ENCODE measurements around the gene ADD3.

Gene ADD3

GRCh38 chr10:110160081-110160480 lies 152.3 kb downstream of the ADD3 start:
- no peak for DNase-seq

DNA sequence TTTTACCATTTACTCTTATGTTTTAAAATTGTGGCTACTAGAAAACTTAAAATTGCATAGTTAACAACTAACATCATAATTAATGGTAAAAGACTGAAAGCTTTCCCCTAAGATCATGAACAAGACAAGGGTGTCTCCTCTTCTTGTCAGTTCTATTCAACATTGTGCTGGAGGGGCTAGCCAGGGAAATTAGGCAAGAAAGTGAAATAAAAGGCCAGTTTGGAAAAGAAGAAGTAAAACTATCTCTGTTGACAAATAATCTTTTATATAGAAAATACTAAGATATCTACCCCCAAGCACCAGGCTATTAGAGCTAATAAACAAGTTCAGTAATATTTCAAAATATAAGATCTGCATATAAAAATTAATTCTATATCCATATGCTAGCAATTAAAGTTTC lies 152.7 kb downstream of the ADD3 start:
- no peak for DNase-seq

- no peak for DNase-seq
Measured at GRCh38 chr10:110162741-110163145, 155.0 kb downstream of the ADD3 start.

DNA sequence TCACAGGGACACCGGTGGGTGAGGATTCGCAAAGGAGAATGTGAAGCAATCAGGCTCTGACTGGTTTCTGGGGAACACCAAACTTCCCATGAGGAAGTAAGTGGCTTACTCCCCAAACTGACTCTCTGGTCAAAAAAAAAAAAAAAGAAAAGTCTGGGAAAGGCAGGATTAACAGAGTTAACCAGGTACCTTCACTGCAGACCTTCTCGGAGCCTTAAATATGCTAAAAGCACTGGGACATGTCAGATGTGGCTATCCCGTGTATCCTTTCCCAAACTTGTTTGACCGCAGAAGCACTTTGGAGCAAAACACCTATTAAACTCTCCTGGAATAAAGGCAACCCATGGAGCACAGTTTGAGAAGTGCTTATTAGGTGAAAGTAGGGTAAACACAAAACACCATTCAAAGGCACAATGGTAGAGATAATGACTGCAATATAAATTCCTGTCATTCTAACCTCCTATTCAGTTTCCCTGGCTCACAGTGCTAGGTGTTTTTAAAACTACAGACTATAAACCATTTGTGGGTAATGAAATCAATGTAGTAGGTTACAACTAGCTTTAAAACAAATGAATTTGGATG lies 155.5 kb downstream of the ADD3 start:
- no peak for DNase-seq

- DNase-seq: no peak
Measured at GRCh38 chr10:110163841-110164240, 156.1 kb downstream of the ADD3 start.

DNA sequence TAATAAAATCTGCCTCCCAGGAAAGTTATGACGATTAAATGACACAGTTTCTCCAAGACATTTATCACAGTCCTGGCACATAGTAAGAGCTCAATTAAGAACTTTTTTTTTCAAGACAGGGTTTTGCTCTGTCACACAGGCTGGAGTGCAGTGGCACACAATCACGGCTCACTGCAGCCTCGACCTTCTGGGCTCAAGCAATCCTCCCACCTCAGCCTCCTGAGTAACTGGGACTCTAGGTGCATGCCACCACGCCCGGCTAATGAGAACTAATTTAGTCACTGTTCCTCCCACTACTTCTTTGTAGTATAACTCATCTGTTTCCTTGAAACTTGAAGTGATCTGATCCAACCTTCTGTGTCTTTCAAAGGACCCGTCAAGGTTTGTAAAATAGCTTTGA lies 157.5 kb downstream of the ADD3 start:
- no peak for DNase-seq

GRCh38 chr10:110167149-110167548 lies 159.4 kb downstream of the ADD3 start:
- no peak for DNase-seq

- DNase-seq: no peak
Measured at GRCh38 chr10:110168601-110169481, 161.1 kb downstream of the ADD3 start.

GRCh38 chr10:110169586-110169985 lies 161.8 kb downstream of the ADD3 start:
- no peak for DNase-seq

- no peak for DNase-seq
Measured at GRCh38 chr10:110170142-110170971, 162.6 kb downstream of the ADD3 start.

DNA sequence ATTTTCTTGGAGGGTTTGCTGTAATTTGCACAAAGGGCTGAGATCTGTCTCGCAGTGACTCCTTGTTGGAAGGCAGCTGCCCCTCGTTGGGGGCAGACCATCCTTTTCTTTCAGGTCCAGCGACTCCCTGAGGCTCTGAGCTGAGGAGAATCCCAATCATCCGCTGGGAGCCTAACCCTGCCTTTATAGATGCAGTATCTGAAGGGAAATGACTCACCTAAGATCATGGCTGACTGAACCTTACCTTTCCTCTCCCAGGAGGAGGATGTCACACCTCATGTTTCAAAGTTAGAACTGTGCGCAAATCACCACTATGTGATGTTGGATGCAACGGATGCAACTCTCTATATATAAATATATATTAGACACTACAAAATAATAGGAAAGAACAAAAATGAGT lies 163.2 kb downstream of the ADD3 start:
- no peak for DNase-seq

GRCh38 chr10:110172155-110172554 lies 164.4 kb downstream of the ADD3 start:
- no peak for DNase-seq

- DNase-seq: no peak
Measured at GRCh38 chr10:110174201-110174600, 166.4 kb downstream of the ADD3 start.

DNA sequence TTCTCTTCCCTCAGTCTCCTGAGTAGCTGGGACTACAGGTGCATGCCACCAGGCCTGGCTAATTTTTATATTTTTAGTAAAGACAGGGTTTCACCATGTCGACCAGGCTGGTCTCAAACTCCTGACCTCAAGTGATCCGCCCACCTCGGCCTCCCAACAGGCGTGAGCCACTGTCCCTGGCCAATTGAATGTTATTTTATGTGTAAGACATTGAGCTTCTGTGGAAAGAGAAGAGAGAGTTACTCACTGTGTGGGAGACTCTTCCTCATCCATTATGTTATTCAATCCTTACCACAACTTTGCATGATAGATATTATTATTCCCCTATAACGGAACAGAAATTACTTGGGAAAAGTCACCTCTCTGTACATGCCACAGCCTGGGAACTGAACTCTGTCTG lies 167.0 kb downstream of the ADD3 start:
- DNase-seq: no peak

DNA sequence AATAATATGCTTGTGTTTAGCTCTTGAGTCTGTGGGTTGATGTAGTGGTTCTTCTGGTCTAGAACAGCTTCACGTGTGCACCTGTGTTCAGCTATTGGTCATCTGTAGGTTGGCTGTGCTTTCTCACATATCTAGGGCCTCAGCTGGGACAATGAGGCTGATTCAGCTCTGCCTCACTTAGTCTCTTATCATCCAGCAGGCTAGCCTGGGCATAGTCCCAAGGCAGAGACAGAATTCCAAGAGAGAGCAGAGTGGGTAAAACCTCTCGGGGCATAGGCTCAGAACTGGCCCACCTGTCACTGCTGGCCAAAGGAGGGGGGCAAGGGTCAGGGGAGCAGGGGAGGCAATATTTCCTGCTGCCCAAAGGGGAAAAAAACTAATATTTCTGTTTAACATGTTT lies 167.6 kb downstream of the ADD3 start:
- no peak for DNase-seq

GRCh38 chr10:110176141-110177030 lies 168.6 kb downstream of the ADD3 start:
- DNase-seq: no peak

DNA sequence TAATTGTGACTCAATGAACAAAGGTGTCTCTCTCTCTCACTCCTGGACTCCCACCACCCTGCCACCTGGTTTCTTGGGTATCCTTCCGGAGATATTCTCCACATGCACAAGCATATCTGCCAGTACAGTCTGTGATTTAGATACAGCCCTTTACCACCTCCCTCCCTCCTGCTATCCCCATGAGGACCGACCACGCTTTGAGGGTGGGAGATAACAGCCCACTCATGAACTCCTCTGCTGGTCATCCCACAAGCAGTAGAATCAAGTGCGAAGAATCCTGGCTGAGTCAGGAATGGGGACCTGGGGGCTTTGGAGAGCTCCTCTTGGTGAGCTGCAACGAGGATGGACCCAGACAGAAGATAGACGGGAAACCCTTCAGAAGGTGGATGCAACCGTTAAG lies 171.4 kb downstream of the ADD3 start:
- DNase-seq: no peak

GRCh38 chr10:110181451-110181850 lies 173.7 kb downstream of the ADD3 start:
- DNase-seq: no peak

DNA sequence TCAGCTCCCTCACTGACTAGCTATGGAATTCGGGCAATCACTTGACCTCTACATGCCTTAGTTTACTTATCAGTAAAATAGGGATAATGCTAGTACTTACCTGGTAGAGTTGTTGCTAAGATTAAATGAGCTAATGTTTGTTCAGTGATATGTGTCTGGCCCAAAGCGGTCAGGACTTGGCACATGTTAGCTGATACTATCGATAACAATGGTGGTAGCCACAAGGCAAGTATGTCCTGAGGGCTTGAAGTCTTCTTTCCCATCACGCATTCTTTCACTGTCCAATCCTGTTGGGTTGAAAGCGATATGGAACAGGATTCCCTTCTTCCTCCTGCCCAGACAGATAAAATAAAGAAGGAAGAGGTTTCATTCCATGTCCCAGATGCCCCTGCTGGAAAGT lies 174.1 kb downstream of the ADD3 start:
- DNase-seq: no peak

DNA sequence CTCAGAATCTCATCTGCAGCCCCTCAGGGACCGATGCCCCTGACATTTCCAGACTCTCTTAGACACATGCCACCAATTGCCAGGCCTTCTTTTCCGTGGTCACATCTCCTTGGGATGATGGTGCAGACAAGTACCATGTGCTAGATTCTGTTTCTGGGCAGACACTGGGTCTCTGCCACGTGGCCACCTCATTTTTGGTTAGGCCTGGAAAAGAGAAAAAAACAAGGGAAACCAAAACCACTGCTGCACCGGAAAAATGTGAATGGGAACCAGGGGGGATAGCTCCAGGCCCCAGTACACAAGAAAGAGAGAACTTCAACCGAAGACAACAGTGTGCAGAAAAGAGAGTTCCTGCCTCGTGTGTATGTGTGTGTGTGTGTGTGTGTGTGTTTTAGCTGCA lies 176.6 kb downstream of the ADD3 start:
- DNase-seq: no peak

All from NCI-H1048 (cell line).